Skeletal muscle satellite cell (primary cell): ENCODE results near the gene CHP1.
"Not testable (repeated sequence)": the region's sequence is repeated elsewhere in the genome, so short reads cannot be mapped to it uniquely, and the experiment has no call there.

ENCODE experiments used
- H3K27me3 ChIP-seq: 2 replicates; pipeline ENCODE4 v1.7.0; 2013; ENCODE audit warnings: low read length; ENCODE audit not compliant: control insufficient read depth, insufficient read depth
- H3K36me3 ChIP-seq: 2 replicates; pipeline ENCODE4 v1.7.0; 2013; ENCODE audit warnings: mild to moderate bottlenecking, control low read depth, low read length; ENCODE audit not compliant: insufficient read depth
- H3K4me1 ChIP-seq: 2 replicates; pipeline ENCODE4 v1.7.0; 2013; ENCODE audit warnings: low read length; ENCODE audit not compliant: control insufficient read depth, insufficient read depth
- H3K4me2 ChIP-seq: 2 replicates; pipeline ENCODE4 v1.7.0; 2013; ENCODE audit warnings: mild to moderate bottlenecking, low read length
- H3K4me3 ChIP-seq: 2 replicates; pipeline ENCODE4 v1.7.0; 2013; ENCODE audit warnings: low read length
- H3K9ac ChIP-seq: 2 replicates; pipeline ENCODE4 v1.7.0; 2013; ENCODE audit warnings: mild to moderate bottlenecking, low read depth, low read length, moderate library complexity
- H3K9me3 ChIP-seq: replicated peaks from 2 replicates; pipeline ENCODE4 v1.7.0; 2013; ENCODE audit warnings: mild to moderate bottlenecking, control low read depth, low read length

The CHP1 gene

GRCh38 chr15:41304149-41304770 lies 73.2 kb downstream of the CHP1 start:
- H3K9me3 ChIP-seq = no peaks in the 10 kb centered on the region
- H3K27me3 ChIP-seq = no peaks in the 10 kb centered on the region
- H3K9ac ChIP-seq = no peak overlapping the region
- H3K4me3 ChIP-seq = no peak overlapping the region
- no peak overlapping the region for H3K4me2 ChIP-seq
- H3K4me1 ChIP-seq = no peaks in the 10 kb centered on the region
- H3K36me3 ChIP-seq = peaks cover 8% of the 10 kb centered on the region

DNA sequence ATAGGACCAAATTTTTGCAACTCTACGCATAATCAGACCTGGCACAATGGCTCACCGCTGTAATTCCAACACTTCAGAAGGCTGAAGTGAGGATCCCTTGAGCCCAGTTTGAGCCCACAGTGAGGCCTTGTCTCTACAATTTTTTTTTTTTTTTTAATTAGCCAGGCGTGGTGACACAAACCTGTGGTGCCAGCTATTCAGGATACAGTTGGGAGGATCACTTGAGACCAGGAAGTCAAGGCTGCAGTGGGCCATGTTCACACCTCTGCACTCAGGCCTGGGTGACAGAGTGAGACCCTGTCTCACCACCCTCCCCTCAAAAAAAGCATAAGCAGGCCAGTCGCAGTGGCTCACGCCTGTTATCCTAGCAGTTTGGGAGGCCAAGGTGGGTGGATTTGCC lies 76.6 kb downstream of the CHP1 start:
- Histone ChIP-seq H3K4me2 (no peak overlapping the region), H3K36me3 (no peaks in the 10 kb centered on the region), H3K27me3 (no peaks in the 10 kb centered on the region), H3K4me1 (no peaks in the 10 kb centered on the region), H3K9me3 (no peaks in the 10 kb centered on the region), H3K4me3 (no peak overlapping the region), H3K9ac (no peak overlapping the region)

GRCh38 chr15:41309226-41309905 lies 78.3 kb downstream of the CHP1 start:
- Histone ChIP-seq H3K9ac (no peak overlapping the region), H3K4me3 (no peak overlapping the region), H3K4me2 (no peak overlapping the region), H3K27me3 (no peaks in the 10 kb centered on the region), H3K9me3 (no peaks in the 10 kb centered on the region), H3K36me3 (no peaks in the 10 kb centered on the region), H3K4me1 (no peaks in the 10 kb centered on the region)

DNA sequence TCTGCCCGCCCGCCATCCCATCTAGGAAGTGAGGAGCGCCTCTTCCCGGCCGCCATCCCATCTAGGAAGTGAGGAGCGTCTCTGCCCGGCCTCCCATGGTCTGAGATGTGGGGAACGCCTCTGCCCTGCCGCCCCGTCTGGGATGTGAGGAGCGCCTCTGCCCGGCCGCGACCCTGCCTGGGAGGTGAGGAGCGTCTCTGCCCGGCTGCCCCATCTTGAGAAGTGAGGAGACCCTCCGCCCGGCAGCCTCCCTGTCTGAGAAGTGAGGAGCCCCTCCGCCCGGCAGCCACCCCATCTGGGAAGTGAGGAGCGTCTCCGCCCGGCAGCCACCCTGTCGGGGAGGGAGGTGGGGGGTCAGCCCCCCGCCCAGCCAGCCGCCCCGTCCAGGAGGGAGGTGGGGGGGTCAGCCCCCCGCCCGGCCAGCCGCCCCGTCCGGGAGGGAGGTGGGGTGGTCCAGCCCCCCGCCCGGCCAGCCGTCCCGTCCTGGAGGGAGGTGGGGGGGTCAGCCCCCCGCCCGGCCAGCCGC lies 89.8 kb downstream of the CHP1 start:
- not testable (repeated sequence) for H3K9ac ChIP-seq, H3K4me2 ChIP-seq, H3K27me3 ChIP-seq, H3K9me3 ChIP-seq, H3K4me3 ChIP-seq, H3K4me1 ChIP-seq, H3K36me3 ChIP-seq

GRCh38 chr15:41323611-41324010 lies 92.5 kb downstream of the CHP1 start:
- Histone ChIP-seq H3K4me1 (no peaks in the 10 kb centered on the region), H3K4me3 (no peak overlapping the region), H3K27me3 (no peaks in the 10 kb centered on the region), H3K9ac (no peak overlapping the region), H3K9me3 (no peaks in the 10 kb centered on the region), H3K36me3 (no peaks in the 10 kb centered on the region), H3K4me2 (no peak overlapping the region)

- H3K9me3 ChIP-seq = no peaks in the 10 kb centered on the region
- H3K9ac ChIP-seq = peak overlapping the region; percentile 74
- H3K4me2 ChIP-seq = peak overlapping the region; percentile 79
- no peaks in the 10 kb centered on the region for H3K36me3 ChIP-seq
- peak overlapping the region; percentile 89 for H3K4me3 ChIP-seq
- H3K27me3 ChIP-seq = no peaks in the 10 kb centered on the region
- H3K4me1 ChIP-seq = peaks cover 8% of the 10 kb centered on the region
These were observed 100.2 kb downstream of the CHP1 start for GRCh38 chr15:41331281-41331680.
